GM12878 (cell line): Measurements from ENCODE around the gene MAML3. TPM values are rescaled to one million over a fixed set of nuclear protein-coding genes. Genes with fewer than 3 reads are reported as not detected.

Experiments
- ATAC-seq: fragments of 200-7000 bp; cut with Tn5 transposase; 3 replicates; pipeline ENCODE4 v1.9.1; 2020; ENCODE audit warnings: mild to moderate bottlenecking, moderate library complexity
- BruUV-seq: library from RNA; stranded (reverse); fragments of 400-500 nt; replicated peaks from 2 replicates; lab custom pipeline; 2021; lab: Mats Ljungman, UMichigan
- CTCF ChIA-PET: fragments of 300-600 bp; sonication (Branson Sonifier 250); formaldehyde crosslinking; extraction: SDS; loops from one replicate; lab custom pipeline; 2021; ENCODE audit warnings: inconsistent platforms; lab: Yijun Ruan, JAX
- POLR2A ChIA-PET: fragments of 350-600 bp; formaldehyde crosslinking; extraction: SDS; loops from one replicate; lab custom pipeline; 2021; ENCODE audit warnings: inconsistent platforms; lab: Charles Lee
- RAD21 ChIA-PET: fragments of 300-600 bp; sonication (Branson Sonifier 250); formaldehyde crosslinking; loops from one replicate; lab custom pipeline; 2023; ENCODE audit warnings: antibody characterized with exemption; ENCODE audit not compliant: unreplicated experiment; lab: Charles Lee
- SMC1A ChIA-PET: fragments of 300-600 bp; sonication (Branson Sonifier 250); formaldehyde crosslinking; loops from one replicate; lab custom pipeline; 2023; ENCODE audit not compliant: unreplicated experiment, uncharacterized antibody; lab: Charles Lee
- DNase-seq: peaks from one replicate; pipeline ENCODE4 v3.0.0-alpha.2; 2011; ENCODE audit warnings: low read depth, low spot score
- FAIRE-seq: peaks from 3 replicates; lab custom pipeline; 2011; peaks lifted over from hg19 to GRCh38; lab: Jason Lieb, UNC
- H2AFZ ChIP-seq: 2 replicates; pipeline ENCODE4 v1.6.0; 2011; ENCODE audit warnings: low read depth, low read length, control low read depth; ENCODE audit not compliant: control insufficient read depth
- H3K27ac ChIP-seq: 2 replicates; pipeline ENCODE4 v1.5.1; 2011; ENCODE audit warnings: control low read depth; ENCODE audit not compliant: control insufficient read depth, insufficient read depth
- H3K27me3 ChIP-seq, 2 experiments: replicated peaks in 1 of 2; 2 replicates each; pipeline versions ENCODE4 v1.6.0 to v1.6.1; 2011; ENCODE audit warnings: low read length in 1 of 2; ENCODE audit not compliant: control insufficient read depth in 2 of 2, insufficient read depth in 2 of 2
- H3K36me3 ChIP-seq, 2 experiments: 2 replicates each; pipeline ENCODE4 v1.5.1; 2011; ENCODE audit warnings: low read length in 1 of 2; ENCODE audit not compliant: control insufficient read depth in 2 of 2, insufficient read depth in 2 of 2
- H3K4me1 ChIP-seq: 2 replicates; pipeline ENCODE4 v1.6.1; 2011; ENCODE audit warnings: mild to moderate bottlenecking, low read length, moderate library complexity, mixed read lengths; ENCODE audit not compliant: control insufficient read depth, insufficient read depth
- H3K4me2 ChIP-seq: 2 replicates; pipeline ENCODE4 v1.6.0; 2011; ENCODE audit warnings: control low read depth; ENCODE audit not compliant: control insufficient read depth, insufficient read depth
- H3K4me3 ChIP-seq: fragments of 200-600 bp; sonication (generic); 2 replicates; pipeline ENCODE4 v1.5.1; 2016
- H3K79me2 ChIP-seq: 2 replicates; pipeline ENCODE4 v1.6.0; 2011; ENCODE audit warnings: low read length; ENCODE audit not compliant: control insufficient read depth, insufficient read depth
- H3K9ac ChIP-seq: 2 replicates; pipeline ENCODE4 v1.8.0; 2011; ENCODE audit warnings: low read length, control low read depth, mixed read lengths; ENCODE audit not compliant: control insufficient read depth, insufficient read depth
- H3K9me3 ChIP-seq: replicated peaks from 3 replicates; pipeline ENCODE4 v1.5.1; 2011; ENCODE audit warnings: mild to moderate bottlenecking, low read length; ENCODE audit not compliant: control insufficient read depth, insufficient read depth
- H4K20me1 ChIP-seq: 2 replicates; pipeline ENCODE4 v1.6.0; 2011; ENCODE audit not compliant: control insufficient read depth, insufficient read depth
- CEBPB ChIP-seq, 2 experiments: fragments of 150-350 bp in 1 of 2; IDR thresholded peaks; 2 replicates each; pipeline ENCODE4 v1.6.1; 2012 to 2014; ENCODE audit warnings: low read depth in 2 of 2, low read length in 2 of 2, borderline replicate concordance in 1 of 2, inconsistent platforms in 1 of 2
- CHD1 ChIP-seq: IDR thresholded peaks from 2 replicates; pipeline ENCODE4 v1.6.1; 2012; ENCODE audit warnings: low read depth, low read length, improper control_type of control experiment
- EGR1 ChIP-seq, 2 experiments: IDR thresholded peaks; 1 replicate in 1 of 2; 2 replicates in 1 of 2; pipeline ENCODE4 v1.6.1; 2011 to 2012; ENCODE audit warnings: low read depth in 2 of 2, low read length in 2 of 2, borderline replicate concordance in 1 of 2, mild to moderate bottlenecking in 1 of 2, moderate library complexity in 1 of 2
- EP300 ChIP-seq, 2 experiments: fragments of 150-350 bp in 1 of 2; IDR thresholded peaks; 2 replicates each; pipeline ENCODE4 v1.6.1; 2011 to 2012; ENCODE audit warnings: low read depth in 2 of 2, low read length in 2 of 2, borderline replicate concordance in 1 of 2, improper control_type of control experiment in 1 of 2, inconsistent platforms in 1 of 2; ENCODE audit not compliant: control insufficient read depth in 1 of 2
- KLF5 ChIP-seq: fragments of 450-650 bp; IDR thresholded peaks from 2 replicates; pipeline ENCODE4 v1.6.1; 2014; ENCODE audit warnings: mild to moderate bottlenecking; ENCODE audit not compliant: partially characterized antibody
- MYC ChIP-seq: IDR thresholded peaks from 2 replicates; pipeline ENCODE4 v1.6.1; 2011; ENCODE audit warnings: mild to moderate bottlenecking, low read length, moderate library complexity, inconsistent platforms; ENCODE audit not compliant: insufficient read depth, insufficient replicate concordance, insufficient read length, severe bottlenecking
- PAX5 ChIP-seq: IDR thresholded peaks from 2 replicates; pipeline ENCODE4 v1.6.1; 2011; ENCODE audit warnings: low read depth, low read length, borderline replicate concordance
- PML ChIP-seq: IDR thresholded peaks from 2 replicates; pipeline ENCODE4 v1.6.1; 2012; ENCODE audit warnings: low read length, inconsistent platforms
- TCF3 ChIP-seq: IDR thresholded peaks from 2 replicates; pipeline ENCODE4 v1.6.1; 2012; ENCODE audit warnings: low read depth, mild to moderate bottlenecking, low read length, borderline replicate concordance; ENCODE audit not compliant: insufficient read depth
- WRNIP1 ChIP-seq: IDR thresholded peaks from 2 replicates; pipeline ENCODE4 v1.6.1; 2011; ENCODE audit warnings: low read depth, low read length, improper control_type of control experiment, borderline replicate concordance
- ZNF217 ChIP-seq: fragments of 450-650 bp; IDR thresholded peaks from 2 replicates; pipeline ENCODE4 v1.6.1; 2017; ENCODE audit warnings: antibody characterized with exemption, mild to moderate bottlenecking
- WGBS: methylation state at CpG from one replicate; pipeline ENCODE4 v1.1.6; 2016; ENCODE audit warnings: low lambda C conversion rate; ENCODE audit not compliant: insufficient replicate concordance, insufficient coverage; ENCODE audit errors: missing lambda C conversion rate; 5-methylcytosine and 5-hydroxymethylcytosine counted together
- in situ Hi-C: fragments of 300-500 bp; cut with MboI; formaldehyde crosslinking; loops from 9 replicates; pipeline ENCODE4 v1.14.3; 2018; ENCODE audit warnings: mixed read lengths
- intact Hi-C: fragments of 100-400 bp; cut with micrococcal nuclease; formaldehyde crosslinking; loops from one replicate; pipeline ENCODE4 v1.14.2; 2022; ENCODE audit not compliant: unreplicated experiment
- polyA plus RNA-seq, 11 experiments: library from polyadenylated mRNA; depleted of rRNA in 4 of 11; unstranded in 6 of 11; stranded (reverse) in 5 of 11; fragments of >200 nt; fragmentation: Nextera tagmentation in 4 of 11; fragmentation: Illumina TruSeq in 1 of 11; extraction: Ambion mirVana in 4 of 11; extraction: Trizol in 1 of 11; gene quantifications; 1 replicate in 1 of 11; 2 replicates in 10 of 11; pipeline versions ENCODE4 v1.2.1 to v1.2.3, GENCODE V29; 2011 to 2016; ENCODE audit warnings: inconsistent platforms in 2 of 11, missing spikeins in 2 of 11, low read depth in 1 of 11
- total RNA-seq, 4 experiments: library from RNA; depleted of rRNA in 3 of 4; stranded (reverse); fragments of >200 nt in 3 of 4; fragmentation: Illumina TruSeq in 1 of 4; extraction: Trizol in 1 of 4; gene quantifications; 2 replicates each; pipeline versions ENCODE4 v1.2.1 to v1.2.3, GENCODE V29; 2013 to 2021
- TF ChIP-seq, protein P1 (sequence below): fragments of 450-650 bp; IDR thresholded peaks from 2 replicates; pipeline ENCODE4 v1.6.1; 2016; ENCODE audit warnings: mild to moderate bottlenecking
- TF ChIP-seq, protein P2 (sequence below): fragments of 450-650 bp; IDR thresholded peaks from 2 replicates; pipeline ENCODE4 v1.6.1; 2017; ENCODE audit warnings: mild to moderate bottlenecking, low read depth, inconsistent platforms; ENCODE audit not compliant: poor library complexity, severe bottlenecking

The MAML3 gene
- total and polyA plus RNA-seq, 10 of the 15 experiments (the other 5 are each of a cell fraction or from before 2014, with no cell fraction given): under 0.01 to 0.53 (median 0.06) TPM; not detected in 2

DNA sequence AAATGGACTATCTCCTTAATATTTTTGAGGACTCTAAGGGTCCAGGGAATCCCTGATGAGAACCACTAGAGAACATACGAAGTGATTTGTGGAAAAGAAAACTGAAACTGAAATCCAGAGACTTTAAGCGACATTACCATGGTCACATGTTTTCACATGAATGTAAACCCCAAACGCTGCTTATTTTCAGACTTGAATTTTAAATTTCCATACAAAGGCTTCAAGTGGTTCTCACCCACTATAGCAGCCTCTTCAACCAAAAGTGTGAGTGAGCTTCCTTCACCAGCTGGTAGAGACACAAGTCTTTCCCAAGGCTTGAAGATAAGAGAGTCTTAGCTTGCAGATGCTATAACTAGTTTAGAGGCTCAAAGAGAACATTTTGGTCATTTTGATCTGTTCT lies 255.7 kb downstream of the MAML3 start:
- ChIA-PET POLR2A (no interaction called here), SMC1A (no interaction called here), RAD21 (no interaction called here), CTCF (no interaction called here)
- intact Hi-C loops (no loop called here), in situ Hi-C loops (no loop called here)
- Histone ChIP-seq H3K27ac (no peak overlapping the region), H3K9ac (no peak overlapping the region), H3K36me3 (no peaks in the 10 kb centered on the region), H4K20me1 (no peaks in the 10 kb centered on the region), H3K27me3 (peaks cover 1% of the 10 kb centered on the region in 2 experiments; a peak in 1 of 4 replicates), H3K4me1 (no peaks in the 10 kb centered on the region), H3K4me2 (peak overlapping the region; percentile 3; the same call in 1 of the 2 replicates), H3K4me3 (no peak overlapping the region), H3K79me2 (no peaks in the 10 kb centered on the region), H2AFZ (peak overlapping the region; percentile 17; the same call in 1 of the 2 replicates), H3K9me3 (no peaks in the 10 kb centered on the region; the same call in 2 of the 3 replicates)
- FAIRE-seq: no peak
- ATAC-seq: no peak; the same call in 2 of the 3 replicates
- DNase-seq: peak; percentile 7
- 0% methylated on average over 3 of the region's 3 CpGs for WGBS
- no peak for TF ChIP-seq CEBPB (IDR thresholded peaks at IDR 0.05; ENCODE audit: borderline replicate concordance in 1 of 2, low read depth in 2 of 2, low read length in 2 of 2)
- TF ChIP-seq, protein P1, sequence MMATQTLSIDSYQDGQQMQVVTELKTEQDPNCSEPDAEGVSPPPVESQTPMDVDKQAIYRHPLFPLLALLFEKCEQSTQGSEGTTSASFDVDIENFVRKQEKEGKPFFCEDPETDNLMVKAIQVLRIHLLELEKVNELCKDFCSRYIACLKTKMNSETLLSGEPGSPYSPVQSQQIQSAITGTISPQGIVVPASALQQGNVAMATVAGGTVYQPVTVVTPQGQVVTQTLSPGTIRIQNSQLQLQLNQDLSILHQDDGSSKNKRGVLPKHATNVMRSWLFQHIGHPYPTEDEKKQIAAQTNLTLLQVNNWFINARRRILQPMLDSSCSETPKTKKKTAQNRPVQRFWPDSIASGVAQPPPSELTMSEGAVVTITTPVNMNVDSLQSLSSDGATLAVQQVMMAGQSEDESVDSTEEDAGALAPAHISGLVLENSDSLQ: no peak
- no peak for TF ChIP-seq CHD1
- no peak for TF ChIP-seq TCF3
- no TSS peak for BruUV-seq

DNA sequence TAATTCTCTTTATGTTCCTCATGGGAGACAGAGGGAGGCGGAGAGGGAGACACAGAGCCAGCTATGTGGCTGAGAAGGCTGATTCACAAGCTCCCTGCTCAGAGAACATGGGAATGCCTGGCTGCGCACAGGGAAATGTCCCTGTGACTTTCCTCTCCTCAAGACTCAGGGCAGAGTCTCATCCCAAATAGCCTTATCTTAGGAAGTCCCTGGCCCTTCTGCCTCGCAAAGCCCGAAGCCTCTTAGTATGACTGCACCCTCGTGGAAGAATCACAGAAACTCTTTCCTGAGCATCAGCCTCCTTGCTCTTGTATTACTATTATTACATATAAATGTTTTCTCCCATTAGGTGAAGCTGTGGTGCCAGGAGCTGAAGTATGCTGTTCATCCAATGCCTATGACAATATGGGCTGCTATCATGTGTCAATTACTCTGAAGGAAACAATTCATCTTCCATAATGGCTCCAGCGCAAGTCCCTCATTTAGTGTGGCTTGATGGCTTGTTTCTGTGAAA lies 257.8 kb downstream of the MAML3 start:
- no peak for FAIRE-seq
- RAD21 ChIA-PET: no interaction called here
- Histone ChIP-seq H3K27me3 (peaks cover 1 to 2% of the 10 kb centered on the region in 2 experiments; a peak in 1 of 4 replicates), H3K4me3 (no peak overlapping the region), H3K9ac (no peak overlapping the region), H3K4me1 (no peaks in the 10 kb centered on the region), H3K36me3 (no peaks in the 10 kb centered on the region), H3K79me2 (no peaks in the 10 kb centered on the region), H3K9me3 (no peaks in the 10 kb centered on the region; the same call in 2 of the 3 replicates), H2AFZ (no peak overlapping the region), H3K27ac (no peak overlapping the region), H4K20me1 (no peaks in the 10 kb centered on the region), H3K4me2 (no peak overlapping the region)
- WGBS: 56% methylated on average over 6 of the region's 6 CpGs
- no peak for DNase-seq
- no peak for ATAC-seq
- intact Hi-C loops (no loop called here), in situ Hi-C loops (no loop called here)
- POLR2A ChIA-PET: no interaction called here
- BruUV-seq: no TSS peak
- CTCF ChIA-PET: no interaction called here
- SMC1A ChIA-PET: no interaction called here
- no peak for TF ChIP-seq ZNF217
- no peak for TF ChIP-seq EP300 (IDR thresholded peaks at IDR 0.05; ENCODE audit: borderline replicate concordance in 1 of 2, control insufficient read depth in 1 of 2, low read depth in 2 of 2, low read length in 2 of 2)
- no peak for TF ChIP-seq WRNIP1
- no peak for TF ChIP-seq KLF5
- TF ChIP-seq, protein P2, sequence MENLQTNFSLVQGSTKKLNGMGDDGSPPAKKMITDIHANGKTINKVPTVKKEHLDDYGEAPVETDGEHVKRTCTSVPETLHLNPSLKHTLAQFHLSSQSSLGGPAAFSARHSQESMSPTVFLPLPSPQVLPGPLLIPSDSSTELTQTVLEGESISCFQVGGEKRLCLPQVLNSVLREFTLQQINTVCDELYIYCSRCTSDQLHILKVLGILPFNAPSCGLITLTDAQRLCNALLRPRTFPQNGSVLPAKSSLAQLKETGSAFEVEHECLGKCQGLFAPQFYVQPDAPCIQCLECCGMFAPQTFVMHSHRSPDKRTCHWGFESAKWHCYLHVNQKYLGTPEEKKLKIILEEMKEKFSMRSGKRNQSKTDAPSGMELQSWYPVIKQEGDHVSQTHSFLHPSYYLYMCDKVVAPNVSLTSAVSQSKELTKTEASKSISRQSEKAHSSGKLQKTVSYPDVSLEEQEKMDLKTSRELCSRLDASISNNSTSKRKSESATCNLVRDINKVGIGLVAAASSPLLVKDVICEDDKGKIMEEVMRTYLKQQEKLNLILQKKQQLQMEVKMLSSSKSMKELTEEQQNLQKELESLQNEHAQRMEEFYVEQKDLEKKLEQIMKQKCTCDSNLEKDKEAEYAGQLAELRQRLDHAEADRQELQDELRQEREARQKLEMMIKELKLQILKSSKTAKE: no peak
- no peak for TF ChIP-seq EGR1 (IDR thresholded peaks at IDR 0.05; ENCODE audit: borderline replicate concordance in 1 of 2, low read depth in 2 of 2, low read length in 2 of 2)
- TF ChIP-seq MYC: no peak
- no peak for TF ChIP-seq PAX5
- no peak for TF ChIP-seq PML
